Smooth muscle cell of trachea (primary cell): ENCODE measurements around the gene IKBIP. TPM values are rescaled to one million over a fixed set of nuclear protein-coding genes. Genes with fewer than 3 reads are reported as not detected.

Experiments
- total RNA-seq: library from RNA; depleted of rRNA; stranded (reverse); fragments of >200 nt; gene quantifications from 2 replicates; pipeline ENCODE4 v1.2.1, GENCODE V29; 2014

Gene IKBIP, protein sequence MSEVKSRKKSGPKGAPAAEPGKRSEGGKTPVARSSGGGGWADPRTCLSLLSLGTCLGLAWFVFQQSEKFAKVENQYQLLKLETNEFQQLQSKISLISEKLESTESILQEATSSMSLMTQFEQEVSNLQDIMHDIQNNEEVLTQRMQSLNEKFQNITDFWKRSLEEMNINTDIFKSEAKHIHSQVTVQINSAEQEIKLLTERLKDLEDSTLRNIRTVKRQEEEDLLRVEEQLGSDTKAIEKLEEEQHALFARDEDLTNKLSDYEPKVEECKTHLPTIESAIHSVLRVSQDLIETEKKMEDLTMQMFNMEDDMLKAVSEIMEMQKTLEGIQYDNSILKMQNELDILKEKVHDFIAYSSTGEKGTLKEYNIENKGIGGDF
- total RNA-seq, result 54.4 and 70.5 TPM in 2 replicates

DNA sequence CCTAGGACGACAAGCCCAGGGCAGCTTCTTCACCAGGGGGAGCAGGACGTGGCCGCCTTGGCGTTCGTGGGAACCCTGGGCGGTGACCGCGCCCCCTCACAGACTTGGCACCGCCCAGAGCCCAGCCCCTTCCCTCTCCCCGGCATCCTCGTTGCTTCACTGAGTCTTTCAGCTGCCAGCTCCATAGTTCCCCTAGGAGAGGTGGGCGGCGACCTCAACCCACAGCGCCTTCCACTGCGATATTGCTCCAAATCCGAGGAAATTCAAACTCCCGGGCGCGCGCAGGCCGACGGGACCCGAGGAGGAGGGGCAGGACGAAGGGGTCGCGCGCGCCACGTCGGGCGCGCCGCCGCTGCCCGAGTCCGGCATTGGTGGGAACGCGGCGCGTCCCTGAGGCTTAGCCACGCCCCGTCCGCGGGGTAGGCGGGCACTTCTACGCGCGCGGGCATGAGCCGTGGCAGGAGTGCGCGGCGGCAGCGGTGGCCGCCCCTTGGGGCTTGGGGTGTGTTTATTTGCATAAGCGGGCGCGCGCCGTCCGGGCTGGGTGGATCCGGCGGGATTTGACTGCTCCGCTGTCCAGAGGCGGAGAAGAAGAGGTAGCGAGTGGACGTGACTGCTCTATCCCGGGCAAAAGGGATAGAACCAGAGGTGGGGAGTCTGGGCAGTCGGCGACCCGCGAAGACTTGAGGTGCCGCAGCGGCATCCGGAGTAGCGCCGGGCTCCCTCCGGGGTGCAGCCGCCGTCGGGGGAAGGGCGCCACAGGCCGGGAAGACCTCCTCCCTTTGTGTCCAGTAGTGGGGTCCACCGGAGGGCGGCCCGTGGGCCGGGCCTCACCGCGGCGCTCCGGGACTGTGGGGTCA is at the start of gene IKBIP, which contains the start of gene APAF1:
Gene IKBIP (minus strand): TSS at position 77 of the 860 bp plus-strand sequence. CDS start 87 bp downstream, outside the sequence.
Gene APAF1 (plus strand): TSS at position 579 of the 860 bp plus-strand sequence. CDS start 3,070 bp downstream, outside the sequence.

DNA sequence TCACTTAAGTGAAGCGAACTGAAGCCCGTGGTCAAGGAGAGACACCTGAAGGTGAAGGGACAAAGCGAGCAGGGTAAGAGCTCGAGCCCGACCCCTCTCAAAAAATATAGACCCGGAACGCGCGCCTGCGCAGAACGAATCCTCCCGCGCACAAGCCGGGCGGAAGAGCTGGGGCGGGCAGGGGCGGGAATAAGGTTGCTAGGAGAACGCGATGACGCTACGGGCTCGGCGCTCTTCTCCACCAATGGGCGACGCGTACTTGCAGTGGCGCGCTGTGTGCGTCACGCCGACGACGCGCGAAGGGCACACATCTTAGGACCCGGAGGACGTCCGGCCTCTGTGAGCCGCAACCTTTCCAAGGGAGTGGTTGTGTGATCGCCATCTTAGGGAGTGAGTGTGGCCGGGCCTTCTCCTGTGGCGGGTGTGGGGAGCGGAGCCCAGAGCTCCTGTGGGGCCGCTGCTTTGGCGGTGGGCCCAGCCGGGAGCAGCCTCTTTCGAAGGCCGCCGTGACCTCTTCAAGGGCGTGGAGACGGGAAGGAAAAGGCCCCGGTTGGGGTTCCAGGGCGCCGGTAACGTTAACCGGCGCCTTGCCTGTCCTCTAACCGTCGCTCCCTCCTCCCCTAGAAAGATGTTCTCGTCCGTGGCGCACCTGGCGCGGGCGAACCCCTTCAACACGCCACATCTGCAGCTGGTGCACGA is 51.1 kb downstream of the IKBIP start, which contains the start of gene SLC25A3:
Gene SLC25A3 (plus strand): TSS at position 336 of the 699 bp plus-strand sequence. CDS start 293 bp downstream, at position 629.

Other genes starting within 250 kb of the IKBIP start
- gene TMPO, start 129.2 kb downstream of the IKBIP start, total RNA-seq, result 33.7 and 157 TPM in 2 replicates
- 630 and 928 TPM in 2 replicates for gene SLC25A3, start 51.1 kb downstream of the IKBIP start, total RNA-seq
- 21.2 and 30.3 TPM in 2 replicates for gene APAF1, start 502 bp upstream of the IKBIP start, total RNA-seq